Measurements from ENCODE around the gene TNIK.

Gene TNIK

GRCh38 chr3:171218069-171218468, 242.1 kb downstream of the TNIK start:
- H3K4me2 ChIP-seq (ENCODE audit: low read length), result no peak overlapping the region
- no peaks in the 10 kb centered on the region for H3K27me3 ChIP-seq (ENCODE audit: insufficient read depth, low read length)
- no peak overlapping the region for H3K27ac ChIP-seq (ENCODE audit: low read depth, low read length, poor library complexity, severe bottlenecking)
- TF ChIP-seq CTCF (IDR thresholded peaks at IDR 0.05; ENCODE audit: low read length), result no peak
- no peak for TF ChIP-seq EZH2 (IDR thresholded peaks at IDR 0.05; ENCODE audit: borderline replicate concordance, low read length)
- H3K9ac ChIP-seq (ENCODE audit: low read length), result no peak overlapping the region
- no peaks in the 10 kb centered on the region for H3K4me1 ChIP-seq (ENCODE audit: insufficient read depth, low read length, severe bottlenecking)
- H3K9me2 ChIP-seq (ENCODE audit: low read depth, low read length), result no peaks in the 10 kb centered on the region
- H3K9me3 ChIP-seq (ENCODE audit: low read length), result no peaks in the 10 kb centered on the region
- H2AFZ ChIP-seq (ENCODE audit: low read length), result no peak overlapping the region
- no peaks in the 10 kb centered on the region for H3K79me2 ChIP-seq (ENCODE audit: insufficient read depth, low read length)
- H3K36me3 ChIP-seq (ENCODE audit: insufficient read depth, low read length), result no peaks in the 10 kb centered on the region
- no peak overlapping the region for H3K4me3 ChIP-seq (ENCODE audit: low read depth, low read length, poor library complexity, severe bottlenecking)
- no peaks in the 10 kb centered on the region for H3F3A ChIP-seq (ENCODE audit: insufficient read depth, low read length)
- H4K20me1 ChIP-seq (ENCODE audit: insufficient read depth, low read length), result no peaks in the 10 kb centered on the region

GRCh38 chr3:171213907-171214306, 246.3 kb downstream of the TNIK start:
- no peak overlapping the region for H3K4me3 ChIP-seq (ENCODE audit: low read depth, low read length, poor library complexity, severe bottlenecking)
- H3K27ac ChIP-seq (ENCODE audit: low read depth, low read length, poor library complexity, severe bottlenecking), result no peak overlapping the region
- no peaks in the 10 kb centered on the region for H3K27me3 ChIP-seq (ENCODE audit: insufficient read depth, low read length)
- TF ChIP-seq EZH2 (IDR thresholded peaks at IDR 0.05; ENCODE audit: borderline replicate concordance, low read length) (no peak), CTCF (IDR thresholded peaks at IDR 0.05; ENCODE audit: low read length) (no peak)
- H3K79me2 ChIP-seq (ENCODE audit: insufficient read depth, low read length), result no peaks in the 10 kb centered on the region
- no peak overlapping the region for H2AFZ ChIP-seq (ENCODE audit: low read length)
- no peaks in the 10 kb centered on the region for H3K36me3 ChIP-seq (ENCODE audit: insufficient read depth, low read length)
- H3F3A ChIP-seq (ENCODE audit: insufficient read depth, low read length), result no peaks in the 10 kb centered on the region
- no peak overlapping the region for H3K9ac ChIP-seq (ENCODE audit: low read length)
- no peak overlapping the region for H3K4me2 ChIP-seq (ENCODE audit: low read length)
- no peaks in the 10 kb centered on the region for H3K9me2 ChIP-seq (ENCODE audit: low read depth, low read length)
- H3K4me1 ChIP-seq (ENCODE audit: insufficient read depth, low read length, severe bottlenecking), result no peaks in the 10 kb centered on the region
- H3K9me3 ChIP-seq (ENCODE audit: low read length), result no peaks in the 10 kb centered on the region
- no peaks in the 10 kb centered on the region for H4K20me1 ChIP-seq (ENCODE audit: insufficient read depth, low read length)

- no peak overlapping the region for H3K4me3 ChIP-seq (ENCODE audit: low read depth, low read length, poor library complexity, severe bottlenecking)
- H3K4me2 ChIP-seq (ENCODE audit: low read length), result no peak overlapping the region
- no peaks in the 10 kb centered on the region for H3K4me1 ChIP-seq (ENCODE audit: insufficient read depth, low read length, severe bottlenecking)
- H3K9me2 ChIP-seq (ENCODE audit: low read depth, low read length), result no peaks in the 10 kb centered on the region
- no peaks in the 10 kb centered on the region for H3K79me2 ChIP-seq (ENCODE audit: insufficient read depth, low read length)
- no peaks in the 10 kb centered on the region for H4K20me1 ChIP-seq (ENCODE audit: insufficient read depth, low read length)
- no peak overlapping the region for H2AFZ ChIP-seq (ENCODE audit: low read length)
- no peak overlapping the region for H3K9ac ChIP-seq (ENCODE audit: low read length)
- H3K9me3 ChIP-seq (ENCODE audit: low read length), result no peaks in the 10 kb centered on the region
- no peaks in the 10 kb centered on the region for H3K27me3 ChIP-seq (ENCODE audit: insufficient read depth, low read length)
- H3K36me3 ChIP-seq (ENCODE audit: insufficient read depth, low read length), result no peaks in the 10 kb centered on the region
- no peaks in the 10 kb centered on the region for H3F3A ChIP-seq (ENCODE audit: insufficient read depth, low read length)
- H3K27ac ChIP-seq (ENCODE audit: low read depth, low read length, poor library complexity, severe bottlenecking), result no peak overlapping the region
- TF ChIP-seq CTCF (IDR thresholded peaks at IDR 0.05; ENCODE audit: low read length) (no peak), EZH2 (IDR thresholded peaks at IDR 0.05; ENCODE audit: borderline replicate concordance, low read length) (no peak)
Observed at GRCh38 chr3:171213178-171213577, 247.0 kb downstream of the TNIK start.

All from OCI-LY1 (cell line).